AG08395 (cell line): ENCODE measurements around the gene ADA.
"Not testable (repeated sequence)": the region's sequence is repeated elsewhere in the genome, so short reads cannot be mapped to it uniquely, and the experiment has no call there.

Experiments used
- DNase-seq: peaks from one replicate; pipeline ENCODE4 v3.0.0; 2012; ENCODE audit warnings: mixed read lengths, low spot score

The ADA gene

GRCh38 chr20:44678990-44679611 is 27.6 kb upstream of the ADA start:
- no peak for DNase-seq

- DNase-seq: no peak
Observed at GRCh38 chr20:44678242-44678641, 26.7 kb upstream of the ADA start.

DNA sequence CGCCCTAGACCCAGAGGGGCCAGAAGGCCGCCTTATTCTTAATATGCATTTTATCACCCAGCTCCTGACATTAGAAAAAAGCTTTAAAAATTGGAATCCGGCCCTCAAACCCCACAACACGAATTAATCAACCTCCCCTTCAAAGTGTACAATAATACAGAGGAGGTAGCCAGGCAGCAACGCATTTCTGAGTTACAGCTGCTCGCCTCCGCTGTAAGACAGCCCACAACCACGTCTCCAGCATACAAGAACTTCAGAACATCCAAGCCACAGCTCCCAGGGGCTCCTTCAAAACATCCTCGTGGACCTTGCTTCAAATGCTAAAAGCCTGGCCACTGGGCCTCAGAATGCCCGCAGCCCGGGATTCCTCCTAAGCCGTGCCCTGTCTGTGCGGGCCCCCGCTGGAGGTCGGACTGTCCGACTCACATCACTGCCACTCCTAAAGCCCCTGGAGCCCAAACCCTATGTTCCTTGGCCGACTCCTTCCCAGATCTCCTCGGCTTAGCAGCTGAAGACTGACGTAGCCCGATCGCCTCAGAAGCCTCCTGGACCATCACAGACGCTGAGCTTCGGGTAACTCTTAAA is 20.9 kb upstream of the ADA start:
- not testable (repeated sequence) for DNase-seq

DNA sequence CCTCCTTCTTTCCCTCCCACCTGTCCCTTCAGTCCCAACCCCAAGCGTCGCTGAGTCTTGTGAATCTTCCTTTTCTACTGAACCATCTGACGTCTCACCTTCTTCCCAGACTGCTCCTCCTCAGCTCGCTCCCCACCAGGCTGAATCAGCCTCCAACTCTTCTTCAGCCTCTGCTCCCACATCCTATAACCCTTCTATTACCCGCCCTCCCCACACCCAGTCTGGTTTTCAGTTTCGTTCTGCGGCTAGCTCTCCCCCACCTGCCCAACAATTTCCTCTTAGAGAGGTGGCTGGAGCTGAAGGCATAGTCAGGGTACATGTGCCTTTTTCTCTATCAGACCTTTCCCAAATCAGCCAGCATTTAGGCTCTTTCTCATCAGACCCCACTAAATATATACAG is 20.0 kb upstream of the ADA start:
- DNase-seq: not testable (repeated sequence)

- DNase-seq: peak; percentile 52
Observed at GRCh38 chr20:44670851-44671250, 19.4 kb upstream of the ADA start.

DNA sequence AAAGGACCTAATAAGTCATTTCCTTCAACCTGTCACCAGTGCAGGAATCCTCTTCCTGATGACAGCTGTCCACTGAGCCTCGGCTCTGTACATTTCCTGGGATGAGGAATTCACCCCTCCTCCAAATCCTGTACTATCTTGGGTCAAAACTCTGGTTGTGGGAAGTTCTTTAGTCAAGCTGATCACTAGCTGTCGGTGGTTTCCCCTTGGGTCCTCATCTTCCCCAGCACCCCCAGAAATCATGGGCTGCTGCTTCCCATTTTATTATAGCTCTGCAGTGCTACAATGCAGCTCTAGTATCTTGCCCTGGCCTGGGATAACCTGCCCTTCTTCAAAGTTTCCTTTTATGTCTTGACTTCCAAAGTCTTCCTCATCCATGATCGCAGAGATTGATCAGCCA is 14.6 kb upstream of the ADA start:
- DNase-seq: no peak

DNA sequence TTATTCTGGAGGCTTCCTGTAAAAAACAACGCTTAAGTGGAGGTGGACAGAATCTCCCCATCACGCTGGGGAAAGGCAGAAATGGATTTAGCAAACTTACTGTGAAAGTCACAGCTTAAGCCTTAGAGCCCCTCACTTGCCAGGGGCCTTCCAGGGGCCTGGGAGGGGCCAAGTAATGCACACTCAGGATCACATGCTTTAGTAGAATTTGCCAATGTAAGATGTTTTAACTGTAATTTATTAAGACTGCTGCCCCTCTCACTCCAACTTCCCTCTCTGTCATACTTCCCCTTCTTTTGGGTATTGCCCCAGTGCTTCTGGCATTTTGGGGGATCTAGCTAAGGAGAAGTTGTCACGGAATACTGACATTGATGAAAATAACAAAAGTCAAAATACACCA is 12.6 kb upstream of the ADA start:
- DNase-seq: no peak

- DNase-seq: no peak
Observed at GRCh38 chr20:44662261-44662660, 10.8 kb upstream of the ADA start.

DNA sequence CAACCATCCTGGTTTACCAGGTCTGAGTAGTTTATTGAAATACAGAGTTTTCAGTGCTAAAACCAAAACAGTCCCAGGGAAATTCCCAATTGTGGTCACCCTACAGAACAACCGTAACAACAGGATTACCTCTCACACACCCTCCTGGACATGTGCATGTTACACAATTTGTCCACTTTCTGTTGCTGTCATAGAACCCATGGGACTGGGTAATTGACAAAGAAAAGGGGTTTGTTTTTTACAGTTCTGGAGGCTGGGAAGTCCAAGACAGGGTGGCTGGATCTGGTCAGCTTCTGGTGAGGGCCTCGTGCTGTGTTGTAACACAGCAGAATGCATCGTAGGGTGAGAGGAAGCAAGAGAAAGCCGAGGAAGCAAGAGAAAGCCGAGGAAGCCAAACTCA is 9.1 kb upstream of the ADA start:
- no peak for DNase-seq

GRCh38 chr20:44659931-44660330 is 8.4 kb upstream of the ADA start:
- DNase-seq: no peak

GRCh38 chr20:44658810-44659209 is 7.3 kb upstream of the ADA start:
- no peak for DNase-seq

DNA sequence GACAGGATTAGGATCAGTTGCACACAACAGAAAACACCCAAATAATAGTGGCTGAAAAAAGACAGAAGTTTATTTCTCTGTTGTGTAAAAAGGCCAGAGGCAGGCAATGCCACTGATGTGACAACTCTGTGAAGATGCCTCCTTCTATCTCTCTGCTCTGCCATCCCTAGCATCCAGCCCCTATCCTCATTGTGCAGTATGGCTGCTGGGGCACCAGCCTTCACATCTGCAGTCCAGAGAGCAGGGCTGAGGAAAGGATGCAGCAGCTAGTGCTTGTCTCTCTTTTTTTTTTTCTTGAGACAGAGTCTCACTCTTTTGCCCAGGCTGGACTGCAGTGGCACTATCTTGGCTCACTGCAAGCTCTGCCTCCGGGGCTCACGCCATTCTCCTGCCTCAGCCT is 6.4 kb upstream of the ADA start:
- DNase-seq: no peak

- DNase-seq: no peak
Observed at GRCh38 chr20:44656448-44656847, 4.9 kb upstream of the ADA start.

GRCh38 chr20:44654210-44654609 is 2.7 kb upstream of the ADA start:
- DNase-seq: not testable (repeated sequence)

DNA sequence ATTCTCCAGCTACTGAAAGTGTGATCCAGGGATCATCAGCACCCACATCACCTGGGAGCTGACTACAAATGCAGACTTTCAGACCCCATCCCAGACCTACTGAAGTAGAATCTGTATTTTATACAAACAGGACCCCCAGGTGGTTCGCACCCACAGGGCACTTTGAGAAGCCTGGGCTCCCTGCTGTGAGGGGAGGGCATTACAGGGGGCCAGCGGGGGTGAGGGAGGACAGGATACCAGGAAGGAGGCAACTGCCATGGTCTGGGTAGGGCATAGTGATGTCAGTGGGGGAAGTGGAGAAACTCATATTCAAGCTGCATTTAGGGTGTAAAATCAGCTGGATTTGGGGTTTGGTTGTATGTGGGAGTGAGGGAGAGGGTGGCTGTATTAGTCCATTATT is 2.0 kb upstream of the ADA start:
- DNase-seq: no peak

DNA sequence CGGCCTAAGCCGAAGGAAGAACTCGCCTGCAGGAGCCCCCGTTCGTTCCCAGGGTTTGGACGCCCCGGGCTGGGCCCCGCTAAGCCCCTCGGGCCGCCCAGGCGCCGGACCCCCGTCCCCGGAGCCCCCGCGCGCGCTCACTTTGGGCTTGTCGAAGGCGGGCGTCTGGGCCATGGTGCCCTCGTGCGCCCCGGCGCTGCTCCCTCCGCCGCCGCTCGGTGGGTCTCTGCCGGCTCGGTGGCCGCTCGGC is 140 bp downstream of the ADA start:
- no peak for DNase-seq

GRCh38 chr20:44650771-44651433 is 597 bp downstream of the ADA start:
- DNase-seq: no peak

DNA sequence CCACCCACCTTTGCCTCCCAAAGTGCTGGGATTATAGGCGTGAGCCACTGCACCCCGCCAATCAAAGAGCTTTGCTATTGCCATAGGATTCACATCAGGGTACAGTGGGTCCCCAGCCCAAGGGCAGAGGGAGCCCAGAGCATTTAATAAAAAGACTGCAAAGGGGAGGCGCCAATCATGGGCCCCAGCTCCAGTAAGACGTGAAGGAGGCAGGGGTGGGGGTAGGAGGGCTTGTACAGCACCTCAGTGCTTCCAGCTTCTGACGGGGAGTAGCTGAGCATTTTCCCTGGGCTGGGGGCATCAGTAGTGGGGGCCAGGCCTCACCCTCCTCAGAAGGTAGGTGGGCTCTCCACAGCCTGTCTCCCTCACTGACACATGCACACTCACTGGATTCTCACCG is 1.5 kb downstream of the ADA start:
- no peak for DNase-seq

- DNase-seq: no peak
Observed at GRCh38 chr20:44649126-44649525, 2.4 kb downstream of the ADA start.

- no peak for DNase-seq
Observed at GRCh38 chr20:44648579-44648978, 2.9 kb downstream of the ADA start.

DNA sequence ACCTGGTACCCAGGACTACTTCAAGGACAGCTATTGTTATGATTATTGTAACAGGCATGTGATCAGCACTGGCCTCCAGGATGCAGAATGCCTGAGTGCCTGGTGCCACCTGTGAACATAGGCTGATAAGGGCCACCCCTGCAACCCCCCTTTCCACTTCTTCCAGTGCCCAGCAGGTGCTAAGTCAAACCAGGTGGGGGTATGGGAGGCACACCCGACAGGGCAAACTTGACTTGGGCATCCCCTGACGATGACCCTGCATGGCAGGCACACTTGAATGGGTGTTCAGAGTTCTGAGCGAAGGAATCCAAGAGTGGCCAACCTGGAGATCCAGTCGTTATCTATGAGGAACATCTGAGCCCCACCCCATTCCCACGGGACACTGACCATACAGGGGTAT is 3.4 kb downstream of the ADA start:
- no peak for DNase-seq

- DNase-seq: peak; percentile 36
Observed at GRCh38 chr20:44646641-44647274, 4.7 kb downstream of the ADA start.

- no peak for DNase-seq
Observed at GRCh38 chr20:44646023-44646640, 5.4 kb downstream of the ADA start.
